HG03139 (cell line): ENCODE data around the gene ASB2.

Experiments
- ATAC-seq: cut with Tn5 transposase; IDR thresholded peaks from one replicate; pipeline ENCODE4 v1.9.1; 2021; ENCODE audit not compliant: unreplicated experiment

ASB2 gene

GRCh38 chr14:94001501-94002396, 25.4 kb upstream of the ASB2 start:
- ATAC-seq: peak; percentile 61

- ATAC-seq: no peak
Measured at GRCh38 chr14:94001016-94001415, 24.6 kb upstream of the ASB2 start.

- no peak for ATAC-seq
Measured at GRCh38 chr14:94000267-94000666, 23.9 kb upstream of the ASB2 start.

- ATAC-seq: no peak
Measured at GRCh38 chr14:93999573-93999972, 23.2 kb upstream of the ASB2 start.

- ATAC-seq: no peak
Measured at GRCh38 chr14:93998871-93999403, 22.6 kb upstream of the ASB2 start.

GRCh38 chr14:93997916-93998870, 21.8 kb upstream of the ASB2 start:
- no peak for ATAC-seq

GRCh38 chr14:93997082-93997481, 20.7 kb upstream of the ASB2 start, which contains the start of gene CCDC197:
CCDC197 (plus strand) TSS chr14:93997301; CDS start chr14:93998132, 831 bp downstream.
- ATAC-seq: no peak

- ATAC-seq: no peak
Measured at GRCh38 chr14:93996130-93996695, 19.8 kb upstream of the ASB2 start.

- ATAC-seq: no peak
Measured at GRCh38 chr14:93994919-93995682, 18.7 kb upstream of the ASB2 start.

GRCh38 chr14:93993382-93993781, 17.0 kb upstream of the ASB2 start:
- no peak for ATAC-seq

- no peak for ATAC-seq
Measured at GRCh38 chr14:93991649-93992048, 15.3 kb upstream of the ASB2 start.

GRCh38 chr14:93991212-93991611, 14.8 kb upstream of the ASB2 start:
- ATAC-seq: no peak

GRCh38 chr14:93989939-93990338, 13.6 kb upstream of the ASB2 start:
- no peak for ATAC-seq

GRCh38 chr14:93987815-93988476, 11.6 kb upstream of the ASB2 start:
- ATAC-seq: no peak

GRCh38 chr14:93987376-93987775, 11.0 kb upstream of the ASB2 start:
- no peak for ATAC-seq

- ATAC-seq: no peak
Measured at GRCh38 chr14:93986955-93987354, 10.6 kb upstream of the ASB2 start.

GRCh38 chr14:93984987-93985410, 8.6 kb upstream of the ASB2 start:
- no peak for ATAC-seq

- no peak for ATAC-seq
Measured at GRCh38 chr14:93984070-93984469, 7.7 kb upstream of the ASB2 start.

- ATAC-seq: no peak
Measured at GRCh38 chr14:93982230-93983007, 6.0 kb upstream of the ASB2 start.
